DND-41 (cell line): Measurements from ENCODE around the gene NOS1AP.

Experiments
- EZH2 ChIP-seq: IDR thresholded peaks from 3 replicates; pipeline ENCODE4 v1.6.1; 2012; ENCODE audit warnings: borderline replicate concordance, low read depth, mild to moderate bottlenecking, moderate library complexity, low read length, inconsistent platforms; ENCODE audit not compliant: severe bottlenecking
- TF ChIP-seq, protein P1 (sequence below): IDR thresholded peaks from 2 replicates; pipeline ENCODE4 v1.5.1; 2012; ENCODE audit warnings: borderline replicate concordance, low read length, moderate library complexity, mild to moderate bottlenecking; ENCODE audit not compliant: poor library complexity, severe bottlenecking; ENCODE audit errors: extremely low read depth

DNA sequence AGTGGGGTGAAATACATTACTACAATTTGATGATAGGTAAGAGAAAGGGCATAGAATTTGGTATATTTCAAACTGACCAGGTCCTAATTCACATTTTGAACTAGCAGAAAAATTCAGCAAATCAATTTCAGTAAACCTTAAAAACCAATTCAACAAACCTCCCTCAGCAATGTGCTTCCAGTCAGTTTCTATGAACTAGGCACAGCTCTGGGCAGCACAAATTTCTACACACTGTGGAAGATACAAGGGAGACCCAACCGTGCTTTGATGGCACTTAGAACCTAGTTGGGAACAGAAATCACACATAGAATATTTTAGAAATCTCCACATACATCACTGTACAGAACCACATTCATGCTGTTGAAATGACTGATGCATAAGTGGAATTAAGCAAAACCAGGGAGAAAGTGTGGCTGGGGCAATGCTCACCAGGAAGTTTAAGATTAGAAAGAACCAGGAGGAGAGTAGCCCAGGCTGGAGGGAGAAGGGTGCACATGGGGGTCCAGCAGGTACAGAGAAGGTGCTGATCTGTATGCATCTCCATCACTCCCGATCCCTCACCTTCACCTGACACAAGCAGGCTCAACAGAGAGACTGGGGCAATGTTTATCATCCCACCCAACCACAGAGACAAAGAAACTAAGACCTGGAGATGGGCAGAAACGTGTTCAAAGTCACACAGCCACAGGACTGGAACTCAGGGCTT, 326.9 kb downstream of the NOS1AP start:
- TF ChIP-seq, protein P1, sequence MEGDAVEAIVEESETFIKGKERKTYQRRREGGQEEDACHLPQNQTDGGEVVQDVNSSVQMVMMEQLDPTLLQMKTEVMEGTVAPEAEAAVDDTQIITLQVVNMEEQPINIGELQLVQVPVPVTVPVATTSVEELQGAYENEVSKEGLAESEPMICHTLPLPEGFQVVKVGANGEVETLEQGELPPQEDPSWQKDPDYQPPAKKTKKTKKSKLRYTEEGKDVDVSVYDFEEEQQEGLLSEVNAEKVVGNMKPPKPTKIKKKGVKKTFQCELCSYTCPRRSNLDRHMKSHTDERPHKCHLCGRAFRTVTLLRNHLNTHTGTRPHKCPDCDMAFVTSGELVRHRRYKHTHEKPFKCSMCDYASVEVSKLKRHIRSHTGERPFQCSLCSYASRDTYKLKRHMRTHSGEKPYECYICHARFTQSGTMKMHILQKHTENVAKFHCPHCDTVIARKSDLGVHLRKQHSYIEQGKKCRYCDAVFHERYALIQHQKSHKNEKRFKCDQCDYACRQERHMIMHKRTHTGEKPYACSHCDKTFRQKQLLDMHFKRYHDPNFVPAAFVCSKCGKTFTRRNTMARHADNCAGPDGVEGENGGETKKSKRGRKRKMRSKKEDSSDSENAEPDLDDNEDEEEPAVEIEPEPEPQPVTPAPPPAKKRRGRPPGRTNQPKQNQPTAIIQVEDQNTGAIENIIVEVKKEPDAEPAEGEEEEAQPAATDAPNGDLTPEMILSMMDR, result no peak
- TF ChIP-seq EZH2, result no peak
